GM10248 (cell line): Measurements from ENCODE around the gene DYSF.

Experiments used
- CTCF ChIA-PET: fragments of 300-600 bp; sonication (Branson Sonifier 250); formaldehyde crosslinking; extraction: SDS; loops from one replicate; lab custom pipeline; 2021; ENCODE audit warnings: antibody characterized with exemption; lab: Yijun Ruan, JAX
- POLR2A ChIA-PET: fragments of 350-650 bp; sonication (Branson Sonifier 250); formaldehyde crosslinking; extraction: SDS; loops from one replicate; lab custom pipeline; 2020; ENCODE audit warnings: antibody characterized with exemption; lab: Yijun Ruan, JAX
- DNase-seq: peaks from one replicate; pipeline ENCODE4 v3.0.0; 2012; ENCODE audit errors: extremely low spot score
- CTCF ChIP-seq: IDR thresholded peaks from 2 replicates; pipeline ENCODE4 v1.5.1; 2012; ENCODE audit warnings: mild to moderate bottlenecking, low read depth; ENCODE audit errors: extremely low read depth, missing control alignments, control extremely low read depth

The DYSF gene

GRCh38 chr2:71587509-71588073 is 134.2 kb downstream of the DYSF start:
- DNase-seq = no peak
- TF ChIP-seq CTCF = no peak
- POLR2A ChIA-PET = no interaction called here
- CTCF ChIA-PET = interaction anchor here (0.8 kb wide), 1 partner anchor 23 kb away, joined by 3 read pairs; no protein-coding TSS in a partner anchor

GRCh38 chr2:71588497-71589170 is 135.3 kb downstream of the DYSF start:
- no peak for TF ChIP-seq CTCF
- CTCF ChIA-PET = interaction anchor here (1.4 to 1.5 kb wide), 2 partner anchors 13 to 335 kb away, joined by 3 to 4 read pairs; no protein-coding TSS in a partner anchor
- POLR2A ChIA-PET = no interaction called here
- no peak for DNase-seq

- POLR2A ChIA-PET = no interaction called here
- DNase-seq = no peak
- TF ChIP-seq CTCF = no peak
- CTCF ChIA-PET = interaction anchor here (1.4 to 1.5 kb wide), 2 partner anchors 14 to 334 kb away, joined by 3 to 4 read pairs; no protein-coding TSS in a partner anchor
These were observed 136.4 kb downstream of the DYSF start for GRCh38 chr2:71589763-71590162.

- ChIA-PET POLR2A (no interaction called here), CTCF (no interaction called here)
- no peak for DNase-seq
- TF ChIP-seq CTCF = no peak
These were observed 137.7 kb downstream of the DYSF start for GRCh38 chr2:71591044-71591443.

- no peak for TF ChIP-seq CTCF
- POLR2A ChIA-PET = no interaction called here
- CTCF ChIA-PET = no interaction called here
These were observed 138.9 kb downstream of the DYSF start for GRCh38 chr2:71592181-71592711.

GRCh38 chr2:71595569-71595968 is 142.2 kb downstream of the DYSF start:
- POLR2A ChIA-PET = no interaction called here
- TF ChIP-seq CTCF = no peak
- DNase-seq = no peak
- CTCF ChIA-PET = no interaction called here

More at GRCh38 chr2:71592181-71592711, 138.9 kb downstream of the DYSF start:
- no peak for DNase-seq
